Psoas muscle (tissue), 8 donors: ENCODE measurements around the gene RBM25. TPM values are rescaled to one million over a fixed set of nuclear protein-coding genes. Genes with fewer than 3 reads are reported as not detected.

Experiments used
- ATAC-seq, 4 donors: fragments of 200-7000 bp; cut with Tn5 transposase; one replicate each; pipeline ENCODE4 v1.9.1; 2020; ENCODE audit warnings: moderate library complexity in 3 of 4, mild to moderate bottlenecking in 2 of 4
- DNase-seq, 2 donors: peaks; one replicate each; pipeline ENCODE4 v3.0.0-alpha.2; 2020
- H3K27ac ChIP-seq: fragments of 200-600 bp; one replicate; pipeline ENCODE4 v1.8.0; 2022
- H3K27me3 ChIP-seq, 3 donors: fragments of 200-600 bp in 1 of 3; one replicate each; pipeline versions ENCODE4 v1.6.1 to v1.8.0; 2013 to 2022; ENCODE audit warnings: low read length in 2 of 3, mild to moderate bottlenecking in 2 of 3, moderate library complexity in 1 of 3; ENCODE audit not compliant: insufficient read depth in 3 of 3
- H3K36me3 ChIP-seq, 2 donors: fragments of 200-600 bp in 1 of 2; one replicate each; pipeline versions ENCODE4 v1.6.1 to v1.8.0; 2013 to 2022; ENCODE audit warnings: low read depth in 1 of 2, mild to moderate bottlenecking in 1 of 2, moderate library complexity in 1 of 2; ENCODE audit not compliant: insufficient read depth in 1 of 2
- H3K4me1 ChIP-seq: fragments of 200-600 bp; one replicate; pipeline ENCODE4 v1.8.0; 2022
- H3K4me3 ChIP-seq: fragments of 200-600 bp; one replicate; pipeline ENCODE4 v1.8.0; 2022; ENCODE audit warnings: mild to moderate bottlenecking
- H3K9me3 ChIP-seq: fragments of 200-600 bp; one replicate; pipeline ENCODE4 v1.8.0; 2022
- whole genome bisulfite sequencing, 3 donors: extraction: QIAGEN DNeasy Blood & Tissue Kit; methylation state at CpG; one replicate each; pipeline versions ENCODE4 v1.1.6 to v1.1.7; 2013; 5-methylcytosine and 5-hydroxymethylcytosine counted together
- intact Hi-C, 2 donors: fragments of 100-400 bp; cut with DNase I; formaldehyde crosslinking; loops; one replicate each; pipeline versions ENCODE4 v1.11.0 to v1.14.2; 2022
- polyA plus RNA-seq, 3 donors: library from polyadenylated mRNA; stranded (reverse); fragments of 200-250 nt; gene quantifications; one replicate each; pipeline ENCODE4 v1.2.3, GENCODE V29; 2013
- total RNA-seq, 4 donors: library from RNA; stranded (reverse); fragmentation: NEBNext Ultra II Directional in 2 of 4; extraction: Animal tissue kit (Norgen Biotek cat#: 25700) in 2 of 4; gene quantifications; one replicate each; pipeline versions ENCODE4 v1.2.1 to v1.2.4, GENCODE V29; 2021 to 2023
- TF ChIP-seq, protein P1 (sequence below): fragments of 200-600 bp; IDR thresholded peaks from one replicate; pipeline ENCODE4 v1.8.0; 2022; ENCODE audit warnings: antibody characterized with exemption
- donor health status: healthy with polysubstance abuse.
- donor health status: DM: no; HTN: no; CAD: no; lungs with moderate emphysema.
- donor health status: Bipolar disorder and iron deficiency.
- donor health status: healthy.
- donor health status: DM: yes; HTN: yes; CAD: no.
- donor health status: DM: no; HTN: no; CAD: no.
- donor health status: DM: no; HTN: no; CAD: no.
- donor health status: DM: yes; HTN: yes; CAD: no.

Gene RBM25
- total and polyA plus RNA-seq, 7 donors: 19.2 to 50.2 (median 37.6) TPM

- WGBS, 3 donors: 59 to 76% (median 62%) methylated on average over 3 of the region's 3 CpGs
- DNase-seq: no peak
- peak in 1 of 4 donors; percentile 48 for ATAC-seq
- TF ChIP-seq, protein P1, sequence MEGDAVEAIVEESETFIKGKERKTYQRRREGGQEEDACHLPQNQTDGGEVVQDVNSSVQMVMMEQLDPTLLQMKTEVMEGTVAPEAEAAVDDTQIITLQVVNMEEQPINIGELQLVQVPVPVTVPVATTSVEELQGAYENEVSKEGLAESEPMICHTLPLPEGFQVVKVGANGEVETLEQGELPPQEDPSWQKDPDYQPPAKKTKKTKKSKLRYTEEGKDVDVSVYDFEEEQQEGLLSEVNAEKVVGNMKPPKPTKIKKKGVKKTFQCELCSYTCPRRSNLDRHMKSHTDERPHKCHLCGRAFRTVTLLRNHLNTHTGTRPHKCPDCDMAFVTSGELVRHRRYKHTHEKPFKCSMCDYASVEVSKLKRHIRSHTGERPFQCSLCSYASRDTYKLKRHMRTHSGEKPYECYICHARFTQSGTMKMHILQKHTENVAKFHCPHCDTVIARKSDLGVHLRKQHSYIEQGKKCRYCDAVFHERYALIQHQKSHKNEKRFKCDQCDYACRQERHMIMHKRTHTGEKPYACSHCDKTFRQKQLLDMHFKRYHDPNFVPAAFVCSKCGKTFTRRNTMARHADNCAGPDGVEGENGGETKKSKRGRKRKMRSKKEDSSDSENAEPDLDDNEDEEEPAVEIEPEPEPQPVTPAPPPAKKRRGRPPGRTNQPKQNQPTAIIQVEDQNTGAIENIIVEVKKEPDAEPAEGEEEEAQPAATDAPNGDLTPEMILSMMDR: peak; percentile 57
- no peak overlapping the region for H3K27ac ChIP-seq
- H3K4me3 ChIP-seq: no peak overlapping the region
- H3K27me3 ChIP-seq: no peaks in the 10 kb centered on the region
- no peaks in the 10 kb centered on the region for H3K9me3 ChIP-seq
- intact Hi-C loops: loop anchor here (5.0 to 10.0 kb wide), 3 partner anchors 102 to 299 kb away; no protein-coding TSS in a partner anchor
- peaks cover 7 to 97% of the 10 kb centered on the region in 2 donors for H3K36me3 ChIP-seq
- H3K4me1 ChIP-seq: peaks cover 2% of the 10 kb centered on the region
These were observed 114.9 kb downstream of the RBM25 start for GRCh38 chr14:73173092-73173735.

Other genes with a start within 250 kb of the RBM25 start
- 10 to 100 TPM; 19.4 to 25.3 (median 23.1) TPM for gene DPF3, start 164.4 kb upstream of the RBM25 start, total RNA-seq
- gene DPF3, start 164.4 kb upstream of the RBM25 start, polyA plus RNA-seq: 10 to 100 TPM in 2 of 3 donors, 1 to 10 TPM in 1; 2.3 to 14.9 (median 10.2) TPM
- 10 to 100 TPM; 14.3 to 26.0 (median 18.3) TPM for gene DCAF4, start 132.1 kb upstream of the RBM25 start, total RNA-seq
- gene DCAF4, start 132.1 kb upstream of the RBM25 start, polyA plus RNA-seq: 10 to 100 TPM; 11.1 to 21.4 (median 14.2) TPM
- 10 to 100 TPM; 15.4 to 17.9 (median 17.6) TPM for gene ZFYVE1, start 31.4 kb upstream of the RBM25 start, total RNA-seq
- gene ZFYVE1, start 31.4 kb upstream of the RBM25 start, polyA plus RNA-seq: 10 to 100 TPM in 2 of 3 donors, 1 to 10 TPM in 1; 5.3 to 17.4 (median 10.4) TPM
- gene PSEN1, start 78.0 kb downstream of the RBM25 start, total RNA-seq: 10 to 100 TPM; 16.5 to 27.4 (median 20.5) TPM
- gene PSEN1, start 78.0 kb downstream of the RBM25 start, polyA plus RNA-seq: 10 to 100 TPM; 14.2 to 32.5 (median 19.1) TPM
- gene PAPLN, start 179.0 kb downstream of the RBM25 start, total RNA-seq: under 1 TPM; 0.26 to 0.79 (median 0.50) TPM
- under 1 TPM; 0.38 to 0.52 (median 0.44) TPM for gene PAPLN, start 179.0 kb downstream of the RBM25 start, polyA plus RNA-seq